Neural cell (in vitro differentiated cells): ENCODE measurements around the gene EIF4A3. TPM values are rescaled to one million over a fixed set of nuclear protein-coding genes. Genes with fewer than 3 reads are reported as not detected.

Experiments
- H2AFZ ChIP-seq: fragments of 200-600, 300-800 bp; sonication (generic), shearing (Covaris generic); 2 replicates; pipeline ENCODE4 v1.6.0; 2014; ENCODE audit warnings: low read depth, mild to moderate bottlenecking, antibody characterized with exemption, low read length, moderate library complexity
- H3F3A ChIP-seq: fragments of 200-600 bp; shearing (Covaris generic); 2 replicates; pipeline ENCODE4 v1.6.1; 2016; ENCODE audit warnings: mild to moderate bottlenecking, moderate library complexity, mixed read lengths, antibody characterized with exemption, low read length; ENCODE audit not compliant: insufficient read depth, poor library complexity, severe bottlenecking
- H3K27ac ChIP-seq: fragments of 200-600, 300-800 bp; sonication (generic), shearing (Covaris generic); 2 replicates; pipeline ENCODE4 v1.5.1; 2014; ENCODE audit warnings: mild to moderate bottlenecking, low read length, moderate library complexity
- H3K27me3 ChIP-seq: fragments of 300-800, 200-600 bp; sonication (generic), shearing (Covaris generic); 2 replicates; pipeline ENCODE4 v1.6.0; 2014; ENCODE audit warnings: mild to moderate bottlenecking, low read depth, low read length, moderate library complexity; ENCODE audit not compliant: insufficient read depth
- H3K36me3 ChIP-seq: fragments of 300-800, 200-600 bp; sonication (generic), shearing (Covaris generic); 2 replicates; pipeline ENCODE4 v1.5.1; 2014; ENCODE audit warnings: mild to moderate bottlenecking, antibody characterized with exemption, low read length, moderate library complexity; ENCODE audit not compliant: insufficient read depth
- H3K4me2 ChIP-seq: fragments of 300-800, 200-600 bp; sonication (generic), shearing (Covaris generic); 2 replicates; pipeline ENCODE4 v1.6.0; 2014; ENCODE audit warnings: mild to moderate bottlenecking, low read length
- H3K4me3 ChIP-seq: fragments of 300-800, 200-600 bp; sonication (generic), shearing (Covaris generic); 2 replicates; pipeline ENCODE4 v1.5.1; 2014; ENCODE audit warnings: mild to moderate bottlenecking, low read length, moderate library complexity
- H3K79me2 ChIP-seq: fragments of 200-600 bp; shearing (Covaris generic); replicated peaks from 2 replicates; pipeline ENCODE4 v1.6.0; 2014; ENCODE audit warnings: mild to moderate bottlenecking, low read length, moderate library complexity; ENCODE audit not compliant: insufficient read depth
- H3K9ac ChIP-seq: fragments of 300-800, 200-600 bp; sonication (generic), shearing (Covaris generic); 2 replicates; pipeline ENCODE4 v1.6.1; 2016; ENCODE audit warnings: mild to moderate bottlenecking, low read length, mixed read lengths
- H3K9me2 ChIP-seq: fragments of 200-600 bp; shearing (Covaris generic); 2 replicates; pipeline ENCODE4 v1.6.1; 2016; ENCODE audit warnings: mild to moderate bottlenecking, low read length, mixed read lengths; ENCODE audit not compliant: insufficient read depth
- H3K9me3 ChIP-seq: fragments of 200-600, 300-800 bp; sonication (generic), shearing (Covaris generic); 2 replicates; pipeline ENCODE4 v1.6.1; 2016; ENCODE audit warnings: mild to moderate bottlenecking, mixed run types, low read length, moderate library complexity, mixed read lengths
- H4K20me1 ChIP-seq: fragments of 200-600 bp; shearing (Covaris generic); 2 replicates; pipeline ENCODE4 v1.6.1; 2016; ENCODE audit warnings: mild to moderate bottlenecking, mixed run types; ENCODE audit not compliant: insufficient read depth
- EP300 ChIP-seq: fragments of 450-650 bp; conservative IDR thresholded peaks from 2 replicates; pipeline ENCODE4 v1.6.1; 2014; ENCODE audit warnings: antibody characterized with exemption, mild to moderate bottlenecking, moderate library complexity; ENCODE audit not compliant: poor library complexity, severe bottlenecking
- EZH2 ChIP-seq: fragments of 200-600, 300-800 bp; shearing (Covaris generic), sonication (generic); IDR thresholded peaks from 2 replicates; pipeline ENCODE4 v1.6.1; 2014; ENCODE audit warnings: antibody characterized with exemption, low read length, borderline replicate concordance, mild to moderate bottlenecking; ENCODE audit not compliant: insufficient read depth, poor library complexity, severe bottlenecking
- MXI1 ChIP-seq: fragments of 450-650 bp; conservative IDR thresholded peaks from 2 replicates; pipeline ENCODE4 v1.6.1; 2014; ENCODE audit warnings: antibody characterized with exemption, mild to moderate bottlenecking; ENCODE audit not compliant: poor library complexity, severe bottlenecking
- POLR2AphosphoS5 ChIP-seq: IDR thresholded peaks from 2 replicates; pipeline ENCODE4 v1.6.1; 2012
- RAD21 ChIP-seq: fragments of 450-650 bp; conservative IDR thresholded peaks from 2 replicates; pipeline ENCODE4 v1.6.1; 2014; ENCODE audit warnings: antibody characterized with exemption, mild to moderate bottlenecking, moderate library complexity
- REST ChIP-seq: IDR thresholded peaks from 2 replicates; pipeline ENCODE4 v1.6.1; 2012; ENCODE audit warnings: borderline replicate concordance
- SMC3 ChIP-seq: fragments of 450-650 bp; conservative IDR thresholded peaks from 2 replicates; pipeline ENCODE4 v1.6.1; 2014; ENCODE audit warnings: antibody characterized with exemption, mild to moderate bottlenecking, moderate library complexity; ENCODE audit not compliant: poor library complexity
- TAF1 ChIP-seq: IDR thresholded peaks from 2 replicates; pipeline ENCODE4 v1.6.1; 2012; ENCODE audit warnings: low read depth
- polyA plus RNA-seq: library from polyadenylated mRNA; depleted of rRNA; stranded (reverse); fragments of >200 nt; gene quantifications from 2 replicates; pipeline ENCODE4 v1.2.3, GENCODE V29; 2014
- TF ChIP-seq, protein P1 (sequence below): fragments of 450-650 bp; IDR thresholded peaks from 2 replicates; pipeline ENCODE4 v1.5.1; 2014; ENCODE audit warnings: antibody characterized with exemption, mild to moderate bottlenecking, moderate library complexity; ENCODE audit not compliant: poor library complexity, severe bottlenecking

EIF4A3 gene
- polyA plus RNA-seq, 1 donor from 2014 or later = 109 TPM

- H4K20me1 ChIP-seq = no peaks in the 10 kb centered on the region
- H2AFZ ChIP-seq = no peak overlapping the region
- no peaks in the 10 kb centered on the region for H3K27me3 ChIP-seq
- no peak overlapping the region for H3K4me3 ChIP-seq
- H3F3A ChIP-seq = no peaks in the 10 kb centered on the region
- no peak overlapping the region for H3K4me2 ChIP-seq
- TF ChIP-seq SMC3 (no peak), EP300 (no peak), EZH2 (no peak), TAF1 (no peak), REST (no peak)
- no peaks in the 10 kb centered on the region for H3K79me2 ChIP-seq
- H3K27ac ChIP-seq = no peak overlapping the region
- no peaks in the 10 kb centered on the region for H3K36me3 ChIP-seq
- no peak overlapping the region for H3K9ac ChIP-seq
- no peaks in the 10 kb centered on the region for H3K9me2 ChIP-seq
- no peaks in the 10 kb centered on the region for H3K9me3 ChIP-seq
These were observed 26.2 kb upstream of the EIF4A3 start for GRCh38 chr17:80173126-80173525.

DNA sequence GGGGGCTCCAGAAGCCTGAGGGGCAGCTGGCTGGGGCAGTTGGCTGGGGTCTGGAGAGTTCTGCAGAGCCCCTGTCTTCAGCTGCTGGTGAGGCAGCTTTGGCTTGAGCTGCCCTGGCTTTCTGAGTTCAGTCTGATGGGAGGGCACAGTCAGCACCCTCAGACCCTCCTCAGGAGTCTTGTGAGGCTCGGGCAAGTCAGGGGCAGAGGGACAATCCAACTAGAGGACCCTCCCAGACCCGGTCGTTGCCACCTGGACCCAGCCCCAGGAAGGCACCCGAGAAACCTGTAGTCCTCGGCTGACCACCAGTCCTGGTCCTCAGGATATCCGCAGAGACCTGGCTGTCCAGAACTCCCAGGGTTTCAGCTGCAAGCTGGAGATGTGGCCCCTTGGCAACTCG is 24.8 kb upstream of the EIF4A3 start:
- no peaks in the 10 kb centered on the region for H3K79me2 ChIP-seq
- H3K9me3 ChIP-seq = no peaks in the 10 kb centered on the region
- H3K4me2 ChIP-seq = no peak overlapping the region
- no peaks in the 10 kb centered on the region for H3F3A ChIP-seq
- no peaks in the 10 kb centered on the region for H3K36me3 ChIP-seq
- no peaks in the 10 kb centered on the region for H3K9me2 ChIP-seq
- no peak overlapping the region for H2AFZ ChIP-seq
- no peak overlapping the region for H3K4me3 ChIP-seq
- no peak overlapping the region for H3K9ac ChIP-seq
- H3K27ac ChIP-seq = no peak overlapping the region
- H4K20me1 ChIP-seq = no peaks in the 10 kb centered on the region
- TF ChIP-seq MXI1 = no peak
- TF ChIP-seq EP300 = no peak
- TF ChIP-seq REST = no peak
- no peak for TF ChIP-seq TAF1
- TF ChIP-seq POLR2AphosphoS5 = no peak
- TF ChIP-seq, protein P1, sequence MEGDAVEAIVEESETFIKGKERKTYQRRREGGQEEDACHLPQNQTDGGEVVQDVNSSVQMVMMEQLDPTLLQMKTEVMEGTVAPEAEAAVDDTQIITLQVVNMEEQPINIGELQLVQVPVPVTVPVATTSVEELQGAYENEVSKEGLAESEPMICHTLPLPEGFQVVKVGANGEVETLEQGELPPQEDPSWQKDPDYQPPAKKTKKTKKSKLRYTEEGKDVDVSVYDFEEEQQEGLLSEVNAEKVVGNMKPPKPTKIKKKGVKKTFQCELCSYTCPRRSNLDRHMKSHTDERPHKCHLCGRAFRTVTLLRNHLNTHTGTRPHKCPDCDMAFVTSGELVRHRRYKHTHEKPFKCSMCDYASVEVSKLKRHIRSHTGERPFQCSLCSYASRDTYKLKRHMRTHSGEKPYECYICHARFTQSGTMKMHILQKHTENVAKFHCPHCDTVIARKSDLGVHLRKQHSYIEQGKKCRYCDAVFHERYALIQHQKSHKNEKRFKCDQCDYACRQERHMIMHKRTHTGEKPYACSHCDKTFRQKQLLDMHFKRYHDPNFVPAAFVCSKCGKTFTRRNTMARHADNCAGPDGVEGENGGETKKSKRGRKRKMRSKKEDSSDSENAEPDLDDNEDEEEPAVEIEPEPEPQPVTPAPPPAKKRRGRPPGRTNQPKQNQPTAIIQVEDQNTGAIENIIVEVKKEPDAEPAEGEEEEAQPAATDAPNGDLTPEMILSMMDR = no peak
- TF ChIP-seq EZH2 = no peak
- TF ChIP-seq RAD21 = no peak
- TF ChIP-seq SMC3 = no peak
- no peaks in the 10 kb centered on the region for H3K27me3 ChIP-seq
